Measurements from ENCODE around the gene FKBP1B. TPM values are rescaled to one million over a fixed set of nuclear protein-coding genes. Genes with fewer than 3 reads are reported as not detected.

Gene FKBP1B
- total RNA-seq (2021) (58.6 to 83.9 TPM (median 74.8 TPM) in 3 replicates), Bru-seq, nascent RNA (percentile 65 among the genes with signal in this experiment)
- long read RNA-seq, experiment 1, transcript FKBP1B-202 (4 exons, 1,010 nt): minor isoform, 37 of 153 reads
- long read RNA-seq, experiment 1, transcript FKBP1B-201 (4 exons, 952 nt): major isoform, 68 of 153 reads
- long read RNA-seq, experiment 1, partial matches to known transcripts: 1 of 153 reads
- long read RNA-seq, experiment 1, other reads (novel, unspliced or antisense): 45 of 153 reads
- long read RNA-seq, experiment 2, transcript FKBP1B-202 (4 exons, 1,010 nt): minor isoform, 32 of 113 reads
- long read RNA-seq, experiment 2, transcript FKBP1B-201 (4 exons, 952 nt): major isoform, 42 of 113 reads
- long read RNA-seq, experiment 2, partial matches to known transcripts: 11 of 113 reads
- long read RNA-seq, experiment 2, other reads (novel, unspliced or antisense): 27 of 113 reads
- long read RNA-seq, experiment 3, transcript FKBP1B-202 (4 exons, 1,010 nt): minor isoform, 35 of 99 reads
- long read RNA-seq, experiment 3, transcript FKBP1B-201 (4 exons, 952 nt): major isoform, 53 of 99 reads
- long read RNA-seq, experiment 3, partial matches to known transcripts: 1 of 99 reads
- long read RNA-seq, experiment 3, other reads (novel, unspliced or antisense): 7 of 99 reads

DNA sequence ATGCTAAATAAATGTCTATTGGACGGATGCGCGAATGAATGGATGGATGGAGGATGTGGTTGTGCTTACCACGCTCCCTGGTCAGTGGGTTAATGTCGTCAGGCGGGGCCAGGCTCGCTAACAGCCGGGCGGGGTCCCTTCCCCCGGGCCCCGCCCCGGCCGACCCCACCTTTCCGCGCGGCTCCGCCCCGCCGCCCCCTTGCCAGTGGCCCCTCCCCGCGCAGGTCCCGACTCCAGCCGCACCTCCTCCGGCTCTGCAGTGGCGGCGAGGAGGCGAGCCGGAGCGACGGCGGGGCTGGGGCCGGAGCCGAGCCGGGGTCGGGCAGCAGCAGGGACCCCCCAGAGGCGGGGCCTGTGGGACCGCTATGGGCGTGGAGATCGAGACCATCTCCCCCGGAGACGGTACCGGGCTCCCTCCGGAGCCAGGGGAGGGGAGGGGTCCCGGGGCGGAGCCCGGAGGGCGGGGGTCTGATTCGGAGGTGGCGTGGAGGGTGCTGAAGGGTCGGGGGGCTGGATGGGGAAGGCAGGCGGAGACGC, at the start of gene FKBP1B:
FKBP1B (plus strand) TSS at position 257 of the 537 bp plus-strand sequence; CDS start at position 366, 109 bp downstream.
- H3K36me3 Mint-ChIP-seq: peaks cover 5% of the 10 kb centered on the region; the same call in 1 of the 2 replicates
- peak within 1 kb of the TSS; percentile 63; the same call in 1 of the 2 replicates for H3K27ac Mint-ChIP-seq
- peak; percentile 86 for DNase-seq (ENCODE audit: low spot score)
- no peak within 1 kb of the TSS for H3K4me3 Mint-ChIP-seq
- ChIA-PET CTCF (interaction anchor here (1.4 to 2.5 kb wide), 2 partner anchors 12 to 35 kb away, joined by 4 to 10 read pairs; partner anchors contain the start of gene TP53I3), POLR2A (interaction anchor here (0.9 to 1.5 kb wide), 2 partner anchors 24 to 27 kb away, joined by 3 to 10 read pairs; no protein-coding TSS in a partner anchor)
- H3K9me3 Mint-ChIP-seq: no peaks in the 10 kb centered on the region
- peaks cover 26% of the 10 kb centered on the region for H3K4me1 Mint-ChIP-seq
- TF ChIP-seq TCF7 (CRISPR knock-in tag; IDR thresholded peaks at IDR 0.05; ENCODE audit: low read depth): no peak
- TF ChIP-seq NFE2L1 (CRISPR knock-in tag; IDR thresholded peaks at IDR 0.05): no peak
- TF ChIP-seq, protein P1, sequence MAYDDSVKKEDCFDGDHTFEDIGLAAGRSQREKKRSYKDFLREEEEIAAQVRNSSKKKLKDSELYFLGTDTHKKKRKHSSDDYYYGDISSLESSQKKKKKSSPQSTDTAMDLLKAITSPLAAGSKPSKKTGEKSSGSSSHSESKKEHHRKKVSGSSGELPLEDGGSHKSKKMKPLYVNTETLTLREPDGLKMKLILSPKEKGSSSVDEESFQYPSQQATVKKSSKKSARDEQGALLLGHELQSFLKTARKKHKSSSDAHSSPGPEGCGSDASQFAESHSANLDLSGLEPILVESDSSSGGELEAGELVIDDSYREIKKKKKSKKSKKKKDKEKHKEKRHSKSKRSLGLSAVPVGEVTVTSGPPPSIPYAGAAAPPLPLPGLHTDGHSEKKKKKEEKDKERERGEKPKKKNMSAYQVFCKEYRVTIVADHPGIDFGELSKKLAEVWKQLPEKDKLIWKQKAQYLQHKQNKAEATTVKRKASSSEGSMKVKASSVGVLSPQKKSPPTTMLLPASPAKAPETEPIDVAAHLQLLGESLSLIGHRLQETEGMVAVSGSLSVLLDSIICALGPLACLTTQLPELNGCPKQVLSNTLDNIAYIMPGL (CRISPR knock-in tag; IDR thresholded peaks at IDR 0.05): peak; percentile 18; the same call in 1 of the 2 replicates
- TF ChIP-seq, protein P2, sequence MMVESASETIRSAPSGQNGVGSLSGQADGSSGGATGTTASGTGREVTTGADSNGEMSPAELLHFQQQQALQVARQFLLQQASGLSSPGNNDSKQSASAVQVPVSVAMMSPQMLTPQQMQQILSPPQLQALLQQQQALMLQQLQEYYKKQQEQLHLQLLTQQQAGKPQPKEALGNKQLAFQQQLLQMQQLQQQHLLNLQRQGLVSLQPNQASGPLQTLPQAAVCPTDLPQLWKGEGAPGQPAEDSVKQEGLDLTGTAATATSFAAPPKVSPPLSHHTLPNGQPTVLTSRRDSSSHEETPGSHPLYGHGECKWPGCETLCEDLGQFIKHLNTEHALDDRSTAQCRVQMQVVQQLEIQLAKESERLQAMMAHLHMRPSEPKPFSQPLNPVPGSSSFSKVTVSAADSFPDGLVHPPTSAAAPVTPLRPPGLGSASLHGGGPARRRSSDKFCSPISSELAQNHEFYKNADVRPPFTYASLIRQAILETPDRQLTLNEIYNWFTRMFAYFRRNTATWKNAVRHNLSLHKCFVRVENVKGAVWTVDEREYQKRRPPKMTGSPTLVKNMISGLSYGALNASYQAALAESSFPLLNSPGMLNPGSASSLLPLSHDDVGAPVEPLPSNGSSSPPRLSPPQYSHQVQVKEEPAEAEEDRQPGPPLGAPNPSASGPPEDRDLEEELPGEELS (CRISPR knock-in tag; IDR thresholded peaks at IDR 0.05): peak; percentile 74
- 0 out of 2 replicates have a peak, but pooled peaks have one; percentile 11 for TF ChIP-seq FOXK1 (CRISPR knock-in tag; IDR thresholded peaks at IDR 0.05)
- no peak for TF ChIP-seq HMGA2 (CRISPR knock-in tag; IDR thresholded peaks at IDR 0.05)
- TF ChIP-seq ETV6 (CRISPR knock-in tag; IDR thresholded peaks at IDR 0.05): peak; percentile 66; the same call in 1 of the 2 replicates
- peak; percentile 25; the same call in 1 of the 2 replicates for TF ChIP-seq ZBTB21 (CRISPR knock-in tag; IDR thresholded peaks at IDR 0.05; ENCODE audit: borderline replicate concordance)
- peak; percentile 82 for TF ChIP-seq SP1 (CRISPR knock-in tag; conservative IDR thresholded peaks at IDR 0.05)
- TF ChIP-seq GABPB1 (CRISPR knock-in tag; IDR thresholded peaks at IDR 0.05): 0 out of 2 replicates have a peak, but pooled peaks have one; percentile 7
- no peaks in the 10 kb centered on the region for H3K27me3 Mint-ChIP-seq (ENCODE audit: low read depth)
- peak; percentile 60 for ATAC-seq

DNA sequence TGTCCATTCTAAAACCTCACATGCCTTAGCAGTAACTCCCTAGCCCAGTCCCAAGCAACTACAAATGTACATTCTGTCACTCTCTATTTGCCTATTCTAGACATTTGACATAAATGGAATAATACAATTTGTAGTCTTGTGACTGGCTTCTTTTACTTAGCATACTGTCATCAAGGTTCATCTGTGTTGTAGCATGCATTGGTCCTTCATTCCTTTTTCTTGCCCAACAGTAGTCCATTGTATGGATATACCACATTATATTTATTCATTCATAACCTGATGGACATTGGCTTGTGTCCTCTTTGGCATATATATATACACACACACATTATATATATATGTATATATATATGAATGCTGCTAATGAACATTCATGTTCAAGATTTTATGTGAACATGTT, 41.8 kb upstream of the FKBP1B start:
- no peak overlapping the region for H3K27ac Mint-ChIP-seq
- H3K27me3 Mint-ChIP-seq (ENCODE audit: low read depth): peaks cover 9% of the 10 kb centered on the region
- no peaks in the 10 kb centered on the region for H3K36me3 Mint-ChIP-seq
- DNase-seq (ENCODE audit: low spot score): no peak
- ChIA-PET CTCF (no interaction called here), POLR2A (no interaction called here)
- ATAC-seq: no peak
- peaks cover 21% of the 10 kb centered on the region for H3K4me1 Mint-ChIP-seq
- no peak overlapping the region for H3K4me3 Mint-ChIP-seq
- H3K9me3 Mint-ChIP-seq: no peaks in the 10 kb centered on the region
- TF ChIP-seq, protein P3, sequence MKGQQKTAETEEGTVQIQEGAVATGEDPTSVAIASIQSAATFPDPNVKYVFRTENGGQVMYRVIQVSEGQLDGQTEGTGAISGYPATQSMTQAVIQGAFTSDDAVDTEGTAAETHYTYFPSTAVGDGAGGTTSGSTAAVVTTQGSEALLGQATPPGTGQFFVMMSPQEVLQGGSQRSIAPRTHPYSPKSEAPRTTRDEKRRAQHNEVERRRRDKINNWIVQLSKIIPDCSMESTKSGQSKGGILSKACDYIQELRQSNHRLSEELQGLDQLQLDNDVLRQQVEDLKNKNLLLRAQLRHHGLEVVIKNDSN (CRISPR knock-in tag; IDR thresholded peaks at IDR 0.05): no peak
- TF ChIP-seq, protein P4, sequence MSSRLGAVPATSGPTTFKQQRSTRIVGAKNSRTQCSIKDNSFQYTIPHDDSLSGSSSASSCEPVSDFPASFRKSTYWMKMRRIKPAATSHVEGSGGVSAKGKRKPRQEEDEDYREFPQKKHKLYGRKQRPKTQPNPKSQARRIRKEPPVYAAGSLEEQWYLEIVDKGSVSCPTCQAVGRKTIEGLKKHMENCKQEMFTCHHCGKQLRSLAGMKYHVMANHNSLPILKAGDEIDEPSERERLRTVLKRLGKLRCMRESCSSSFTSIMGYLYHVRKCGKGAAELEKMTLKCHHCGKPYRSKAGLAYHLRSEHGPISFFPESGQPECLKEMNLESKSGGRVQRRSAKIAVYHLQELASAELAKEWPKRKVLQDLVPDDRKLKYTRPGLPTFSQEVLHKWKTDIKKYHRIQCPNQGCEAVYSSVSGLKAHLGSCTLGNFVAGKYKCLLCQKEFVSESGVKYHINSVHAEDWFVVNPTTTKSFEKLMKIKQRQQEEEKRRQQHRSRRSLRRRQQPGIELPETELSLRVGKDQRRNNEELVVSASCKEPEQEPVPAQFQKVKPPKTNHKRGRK (CRISPR knock-in tag; IDR thresholded peaks at IDR 0.05; ENCODE audit: borderline replicate concordance): no peak
- TF ChIP-seq, protein P5, sequence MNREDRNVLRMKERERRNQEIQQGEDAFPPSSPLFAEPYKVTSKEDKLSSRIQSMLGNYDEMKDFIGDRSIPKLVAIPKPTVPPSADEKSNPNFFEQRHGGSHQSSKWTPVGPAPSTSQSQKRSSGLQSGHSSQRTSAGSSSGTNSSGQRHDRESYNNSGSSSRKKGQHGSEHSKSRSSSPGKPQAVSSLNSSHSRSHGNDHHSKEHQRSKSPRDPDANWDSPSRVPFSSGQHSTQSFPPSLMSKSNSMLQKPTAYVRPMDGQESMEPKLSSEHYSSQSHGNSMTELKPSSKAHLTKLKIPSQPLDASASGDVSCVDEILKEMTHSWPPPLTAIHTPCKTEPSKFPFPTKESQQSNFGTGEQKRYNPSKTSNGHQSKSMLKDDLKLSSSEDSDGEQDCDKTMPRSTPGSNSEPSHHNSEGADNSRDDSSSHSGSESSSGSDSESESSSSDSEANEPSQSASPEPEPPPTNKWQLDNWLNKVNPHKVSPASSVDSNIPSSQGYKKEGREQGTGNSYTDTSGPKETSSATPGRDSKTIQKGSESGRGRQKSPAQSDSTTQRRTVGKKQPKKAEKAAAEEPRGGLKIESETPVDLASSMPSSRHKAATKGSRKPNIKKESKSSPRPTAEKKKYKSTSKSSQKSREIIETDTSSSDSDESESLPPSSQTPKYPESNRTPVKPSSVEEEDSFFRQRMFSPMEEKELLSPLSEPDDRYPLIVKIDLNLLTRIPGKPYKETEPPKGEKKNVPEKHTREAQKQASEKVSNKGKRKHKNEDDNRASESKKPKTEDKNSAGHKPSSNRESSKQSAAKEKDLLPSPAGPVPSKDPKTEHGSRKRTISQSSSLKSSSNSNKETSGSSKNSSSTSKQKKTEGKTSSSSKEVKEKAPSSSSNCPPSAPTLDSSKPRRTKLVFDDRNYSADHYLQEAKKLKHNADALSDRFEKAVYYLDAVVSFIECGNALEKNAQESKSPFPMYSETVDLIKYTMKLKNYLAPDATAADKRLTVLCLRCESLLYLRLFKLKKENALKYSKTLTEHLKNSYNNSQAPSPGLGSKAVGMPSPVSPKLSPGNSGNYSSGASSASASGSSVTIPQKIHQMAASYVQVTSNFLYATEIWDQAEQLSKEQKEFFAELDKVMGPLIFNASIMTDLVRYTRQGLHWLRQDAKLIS (CRISPR knock-in tag; IDR thresholded peaks at IDR 0.05; ENCODE audit: borderline replicate concordance): no peak
- TF ChIP-seq, protein P6, sequence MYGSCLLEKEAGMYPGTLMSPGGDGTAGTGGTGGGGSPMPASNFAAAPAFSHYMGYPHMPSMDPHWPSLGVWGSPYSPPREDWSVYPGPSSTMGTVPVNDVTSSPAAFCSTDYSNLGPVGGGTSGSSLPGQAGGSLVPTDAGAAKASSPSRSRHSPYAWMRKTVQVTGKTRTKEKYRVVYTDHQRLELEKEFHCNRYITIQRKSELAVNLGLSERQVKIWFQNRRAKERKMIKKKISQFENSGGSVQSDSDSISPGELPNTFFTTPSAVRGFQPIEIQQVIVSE (CRISPR knock-in tag; IDR thresholded peaks at IDR 0.05; ENCODE audit: borderline replicate concordance): no peak
- TF ChIP-seq, protein P7, sequence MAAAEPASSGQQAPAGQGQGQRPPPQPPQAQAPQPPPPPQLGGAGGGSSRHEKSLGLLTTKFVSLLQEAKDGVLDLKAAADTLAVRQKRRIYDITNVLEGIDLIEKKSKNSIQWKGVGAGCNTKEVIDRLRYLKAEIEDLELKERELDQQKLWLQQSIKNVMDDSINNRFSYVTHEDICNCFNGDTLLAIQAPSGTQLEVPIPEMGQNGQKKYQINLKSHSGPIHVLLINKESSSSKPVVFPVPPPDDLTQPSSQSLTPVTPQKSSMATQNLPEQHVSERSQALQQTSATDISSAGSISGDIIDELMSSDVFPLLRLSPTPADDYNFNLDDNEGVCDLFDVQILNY (CRISPR knock-in tag; IDR thresholded peaks at IDR 0.05): no peak
- TF ChIP-seq, protein P8, sequence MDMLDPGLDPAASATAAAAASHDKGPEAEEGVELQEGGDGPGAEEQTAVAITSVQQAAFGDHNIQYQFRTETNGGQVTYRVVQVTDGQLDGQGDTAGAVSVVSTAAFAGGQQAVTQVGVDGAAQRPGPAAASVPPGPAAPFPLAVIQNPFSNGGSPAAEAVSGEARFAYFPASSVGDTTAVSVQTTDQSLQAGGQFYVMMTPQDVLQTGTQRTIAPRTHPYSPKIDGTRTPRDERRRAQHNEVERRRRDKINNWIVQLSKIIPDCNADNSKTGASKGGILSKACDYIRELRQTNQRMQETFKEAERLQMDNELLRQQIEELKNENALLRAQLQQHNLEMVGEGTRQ (CRISPR knock-in tag; IDR thresholded peaks at IDR 0.05): no peak
- TF ChIP-seq ZBTB21 (CRISPR knock-in tag; IDR thresholded peaks at IDR 0.05; ENCODE audit: borderline replicate concordance) (no peak), ZNF671 (CRISPR knock-in tag; IDR thresholded peaks at IDR 0.05) (no peak), NFE2L1 (CRISPR knock-in tag; IDR thresholded peaks at IDR 0.05) (no peak)
